ENCODE measurements around the gene OR5K3.
"Not testable (repeated sequence)": the region's sequence is repeated elsewhere in the genome, so short reads cannot be mapped to it uniquely, and the experiment has no call there.

The OR5K3 gene, protein sequence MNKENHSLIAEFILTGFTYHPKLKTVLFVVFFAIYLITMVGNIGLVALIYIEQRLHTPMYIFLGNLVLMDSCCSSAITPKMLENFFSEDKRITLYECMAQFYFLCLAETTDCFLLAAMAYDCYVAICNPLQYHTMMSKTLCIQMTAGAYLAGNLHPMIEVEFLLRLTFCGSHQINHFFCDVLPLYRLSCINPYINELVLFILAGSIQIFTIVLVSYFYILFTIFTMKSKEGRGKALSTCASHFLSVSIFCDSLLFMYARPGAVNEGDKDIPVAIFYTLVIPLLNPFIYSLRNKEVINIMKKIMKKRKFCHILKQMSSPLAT

DNA sequence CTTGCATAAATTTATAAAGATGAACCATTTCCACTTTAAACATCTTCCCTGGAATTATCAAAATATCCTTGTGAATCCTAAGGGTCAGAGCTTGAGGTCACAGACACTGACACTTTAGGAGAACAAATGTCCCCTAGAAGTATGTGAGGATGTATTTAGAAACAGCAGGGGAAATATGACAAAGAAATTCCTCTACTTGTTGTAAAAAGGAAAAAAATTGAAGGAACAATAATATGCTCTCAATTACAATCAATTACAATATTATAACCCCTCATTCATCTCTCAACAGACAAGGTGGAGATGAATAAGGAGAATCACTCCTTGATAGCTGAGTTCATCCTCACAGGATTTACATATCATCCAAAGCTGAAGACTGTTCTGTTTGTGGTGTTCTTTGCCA lies at the start of gene OR5K3:
Gene OR5K3 (plus strand): TSS at position 301 of the 400 bp plus-strand sequence. CDS start 0 bp downstream, at position 301.
- DNase-seq = no peak

GRCh38 chr3:98341758-98342157 lies 48.7 kb upstream of the OR5K3 start:
- no peak for DNase-seq

- DNase-seq = no peak
Observed at GRCh38 chr3:98343647-98344507, 46.6 kb upstream of the OR5K3 start.

DNA sequence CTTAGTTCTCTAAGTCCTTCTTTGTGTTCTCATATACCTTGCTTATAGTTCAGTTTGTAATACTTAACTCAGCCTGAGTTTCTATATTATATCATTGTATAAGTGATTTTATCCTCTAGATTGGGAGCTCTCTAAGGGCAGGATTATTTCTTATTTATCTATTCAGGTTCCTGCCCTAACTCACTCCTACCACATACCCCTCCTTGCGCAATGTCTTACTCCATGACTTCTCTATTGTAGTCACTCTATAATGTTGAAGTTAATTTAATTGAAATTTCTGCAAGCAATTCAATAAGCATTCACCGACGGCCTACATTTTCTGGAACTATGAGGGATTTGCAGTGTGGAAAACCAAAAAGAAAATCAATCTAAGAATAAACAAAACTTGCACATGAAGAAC lies 40.4 kb upstream of the OR5K3 start:
- DNase-seq = no peak

GRCh38 chr3:98353554-98353953 lies 36.9 kb upstream of the OR5K3 start, which contains the start of gene OR5K4:
TSS of gene OR5K4 (plus strand) at chr3:98353854. CDS start at chr3:98353854, 0 bp downstream.
- no peak for DNase-seq

GRCh38 chr3:98359250-98359649 lies 31.2 kb upstream of the OR5K3 start:
- no peak for DNase-seq

DNA sequence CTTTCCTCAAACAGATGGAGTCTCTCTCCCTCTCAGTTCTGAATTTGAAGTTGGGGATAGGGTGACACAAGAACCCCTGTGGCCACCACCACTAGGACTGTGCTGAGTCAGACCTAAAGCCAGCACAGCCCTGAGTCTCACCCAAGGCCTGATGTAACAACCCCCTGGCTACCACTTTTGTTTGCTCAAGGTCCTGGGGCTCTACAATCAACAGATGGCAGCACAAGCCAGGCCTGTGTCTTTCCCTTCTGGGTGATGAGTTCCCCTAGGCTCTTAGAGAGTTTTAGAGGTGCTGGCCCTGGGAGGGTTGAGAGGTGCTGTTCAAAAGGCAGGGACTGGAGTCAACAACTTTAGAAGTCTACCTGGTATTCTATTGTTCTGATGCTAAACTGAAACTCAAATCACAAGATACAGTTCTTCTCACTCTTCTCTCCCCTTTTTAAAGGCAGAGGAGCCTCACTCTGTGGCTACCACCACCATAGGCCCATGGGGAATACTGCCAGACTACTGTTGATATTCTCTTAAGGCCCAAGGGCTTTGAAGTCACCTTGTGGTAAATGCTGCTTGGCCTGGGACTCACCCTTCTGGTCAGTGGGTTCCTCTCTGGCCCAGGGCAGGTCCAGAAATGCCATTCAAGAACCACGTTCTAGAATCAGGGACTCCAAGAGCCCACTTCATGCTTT lies 30.3 kb upstream of the OR5K3 start:
- no peak for DNase-seq

- DNase-seq = no peak
Observed at GRCh38 chr3:98360681-98361080, 29.8 kb upstream of the OR5K3 start.

- no peak for DNase-seq
Observed at GRCh38 chr3:98361289-98361688, 29.2 kb upstream of the OR5K3 start.

GRCh38 chr3:98367464-98368246 lies 22.8 kb upstream of the OR5K3 start:
- DNase-seq = no peak

GRCh38 chr3:98371186-98371585 lies 19.3 kb upstream of the OR5K3 start:
- no peak for DNase-seq

DNA sequence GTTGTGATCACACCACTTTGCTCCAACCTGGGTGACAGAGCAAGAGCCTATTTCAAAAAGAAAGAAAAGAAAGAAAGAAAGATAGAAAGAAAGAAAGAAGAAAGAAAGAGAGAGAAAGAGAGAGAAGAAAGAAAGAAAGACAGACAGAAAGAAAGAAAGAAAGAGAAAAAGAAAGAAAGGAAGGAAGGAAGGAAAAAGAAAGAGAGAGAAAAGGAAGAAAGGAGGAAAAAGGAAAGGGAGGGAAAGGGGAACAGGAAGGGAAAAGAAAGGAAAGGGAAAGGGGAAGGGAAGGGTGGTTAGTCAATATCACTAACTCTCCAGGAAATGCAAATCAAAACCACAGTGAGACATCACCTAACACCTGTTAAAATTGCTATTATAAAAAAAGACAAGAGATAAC lies 18.6 kb upstream of the OR5K3 start:
- no peak for DNase-seq

GRCh38 chr3:98372445-98372844 lies 18.0 kb upstream of the OR5K3 start:
- DNase-seq = no peak

DNA sequence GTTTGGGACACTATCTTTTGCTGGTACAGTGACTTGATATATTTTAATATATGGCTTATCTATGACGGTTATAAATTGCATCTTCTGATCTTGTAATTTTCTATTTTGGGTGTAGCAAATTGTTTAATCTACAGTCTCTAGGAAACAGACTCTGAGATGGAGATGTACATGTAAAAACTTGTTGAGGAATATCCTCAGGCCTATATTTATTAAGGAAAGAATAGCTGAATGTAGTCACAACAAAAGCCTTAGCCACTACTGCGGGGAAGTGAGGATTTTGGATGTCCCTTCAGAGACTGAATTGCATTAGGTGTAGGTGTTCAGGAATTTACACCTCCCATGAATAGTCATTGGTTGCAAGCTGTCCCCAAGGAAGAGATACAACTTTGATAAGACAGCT lies 13.8 kb upstream of the OR5K3 start:
- DNase-seq = no peak

DNA sequence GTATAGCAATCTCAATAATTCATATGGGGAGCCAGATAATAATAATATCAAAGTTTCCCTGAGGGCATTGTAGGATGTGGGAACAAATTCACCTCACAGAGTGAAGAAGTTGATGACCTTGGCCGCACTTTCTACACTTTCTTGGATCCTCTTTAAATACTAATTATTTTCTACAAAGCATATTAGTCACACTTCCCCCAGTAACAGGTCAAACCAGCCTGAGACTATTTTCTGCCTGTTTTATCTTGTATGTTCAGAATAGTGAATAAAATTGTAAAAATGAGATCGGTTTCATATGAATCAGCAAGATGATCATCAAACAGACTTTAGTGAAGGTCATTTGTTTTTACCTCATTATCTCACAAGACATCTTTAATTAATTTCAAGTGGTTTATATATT lies 2.3 kb upstream of the OR5K3 start:
- DNase-seq = no peak

DNA sequence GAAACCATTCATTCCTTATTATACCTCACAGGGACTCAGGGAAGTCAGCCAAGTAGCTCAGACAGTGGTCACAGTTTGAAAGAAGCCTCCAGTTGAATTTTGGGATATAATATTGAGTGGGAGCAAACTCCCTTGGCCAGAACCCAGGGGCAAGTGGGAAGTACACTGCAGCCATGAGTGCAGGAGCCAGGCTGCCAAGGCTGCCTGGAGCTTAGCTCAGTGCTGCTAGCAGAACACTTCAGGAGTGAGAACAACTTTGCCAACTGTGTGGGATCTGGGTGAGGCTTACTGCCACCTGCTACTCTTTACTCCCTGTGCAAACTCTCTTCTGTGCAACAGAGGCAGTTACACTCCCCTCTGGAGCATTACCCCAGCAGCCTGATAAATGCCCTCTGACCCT lies 4.6 kb downstream of the OR5K3 start:
- no peak for DNase-seq

DNA sequence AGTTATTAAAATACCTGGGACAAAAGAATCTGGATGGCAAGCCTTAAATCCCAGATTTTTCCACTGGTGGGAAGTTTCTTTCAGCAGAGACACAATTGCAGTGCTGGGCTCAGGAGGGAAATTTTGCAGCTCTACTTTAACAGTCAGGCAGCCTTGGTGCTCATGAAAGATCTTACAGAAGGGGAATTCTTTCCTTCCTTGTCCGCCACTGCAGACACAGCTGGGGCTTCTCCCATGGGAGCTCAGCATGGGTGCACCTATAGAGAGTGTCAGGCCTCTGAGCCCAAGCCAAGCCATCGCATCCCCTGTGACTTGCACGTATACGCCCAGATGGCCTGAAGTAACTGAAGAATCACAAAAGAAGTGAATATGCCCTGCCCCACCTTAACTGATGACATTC lies 6.0 kb downstream of the OR5K3 start:
- not testable (repeated sequence) for DNase-seq

- no peak for DNase-seq
Observed at GRCh38 chr3:98398513-98398912, 8.0 kb downstream of the OR5K3 start.

DNA sequence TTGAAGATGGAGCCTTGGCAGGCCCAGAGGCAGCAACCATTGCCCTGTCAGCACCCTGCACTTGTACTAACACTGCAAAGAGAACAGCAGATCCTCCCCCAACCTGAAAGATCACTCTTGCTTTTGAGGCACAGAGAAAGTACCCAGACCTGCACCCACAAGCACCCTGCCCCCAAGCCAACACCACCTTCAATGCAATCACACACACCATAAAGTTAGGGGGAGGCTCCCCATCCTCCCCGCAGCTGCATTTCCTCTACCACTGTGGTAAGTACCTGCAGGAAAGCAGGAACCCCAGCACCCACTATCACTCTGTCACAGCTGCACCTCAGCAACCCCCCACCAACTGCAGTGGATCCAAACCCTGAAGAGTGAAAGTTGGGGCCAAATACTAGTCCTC lies 12.0 kb downstream of the OR5K3 start:
- no peak for DNase-seq

GRCh38 chr3:98404010-98404409 lies 13.5 kb downstream of the OR5K3 start:
- no peak for DNase-seq

GRCh38 chr3:98406034-98406433 lies 15.6 kb downstream of the OR5K3 start:
- DNase-seq = no peak

GRCh38 chr3:98432575-98432974 lies 42.1 kb downstream of the OR5K3 start:
- DNase-seq = no peak

- no peak for DNase-seq
Observed at GRCh38 chr3:98433764-98434163, 43.3 kb downstream of the OR5K3 start.
